Measurements from ENCODE around the gene B9D1.

The B9D1 gene

DNA sequence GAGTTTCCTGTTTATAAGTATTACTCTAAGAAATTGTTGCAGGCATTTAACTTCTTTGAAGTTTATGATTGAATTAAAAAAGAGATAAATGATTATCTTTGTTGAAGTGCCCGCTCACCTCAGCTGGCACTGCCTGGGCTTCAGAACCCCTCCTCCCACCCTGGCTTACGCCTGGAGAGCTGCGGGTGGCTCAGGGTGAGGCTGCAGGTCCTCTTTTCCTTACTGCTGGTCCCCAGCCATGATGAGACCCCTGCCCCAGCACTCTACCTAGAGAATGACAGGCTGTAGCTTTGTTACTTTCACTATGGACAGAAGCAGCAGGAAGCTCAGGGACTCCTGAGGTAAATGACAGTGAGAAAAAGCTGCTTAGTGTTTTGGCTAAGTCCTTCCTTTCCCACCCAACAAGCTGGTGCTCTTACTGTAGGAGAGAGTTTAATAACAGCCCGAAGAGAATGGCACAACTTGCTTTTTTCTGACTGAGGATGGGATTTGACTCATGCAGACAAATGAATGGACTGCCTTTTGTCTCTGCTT lies 63.2 kb downstream of the B9D1 start:
- H3K27ac ChIP-seq: no peak overlapping the region
- H2AFZ ChIP-seq (ENCODE audit: low read depth): no peak overlapping the region
- TF ChIP-seq, protein P1, sequence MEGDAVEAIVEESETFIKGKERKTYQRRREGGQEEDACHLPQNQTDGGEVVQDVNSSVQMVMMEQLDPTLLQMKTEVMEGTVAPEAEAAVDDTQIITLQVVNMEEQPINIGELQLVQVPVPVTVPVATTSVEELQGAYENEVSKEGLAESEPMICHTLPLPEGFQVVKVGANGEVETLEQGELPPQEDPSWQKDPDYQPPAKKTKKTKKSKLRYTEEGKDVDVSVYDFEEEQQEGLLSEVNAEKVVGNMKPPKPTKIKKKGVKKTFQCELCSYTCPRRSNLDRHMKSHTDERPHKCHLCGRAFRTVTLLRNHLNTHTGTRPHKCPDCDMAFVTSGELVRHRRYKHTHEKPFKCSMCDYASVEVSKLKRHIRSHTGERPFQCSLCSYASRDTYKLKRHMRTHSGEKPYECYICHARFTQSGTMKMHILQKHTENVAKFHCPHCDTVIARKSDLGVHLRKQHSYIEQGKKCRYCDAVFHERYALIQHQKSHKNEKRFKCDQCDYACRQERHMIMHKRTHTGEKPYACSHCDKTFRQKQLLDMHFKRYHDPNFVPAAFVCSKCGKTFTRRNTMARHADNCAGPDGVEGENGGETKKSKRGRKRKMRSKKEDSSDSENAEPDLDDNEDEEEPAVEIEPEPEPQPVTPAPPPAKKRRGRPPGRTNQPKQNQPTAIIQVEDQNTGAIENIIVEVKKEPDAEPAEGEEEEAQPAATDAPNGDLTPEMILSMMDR (conservative IDR thresholded peaks at IDR 0.05; ENCODE audit: low read depth, low read length): no peak
- H3K4me3 ChIP-seq (IDR thresholded peaks at IDR 0.05; ENCODE audit: insufficient read depth, low read depth, low read length): no peak overlapping the region
- no peak overlapping the region for H3K4me2 ChIP-seq
- no peak overlapping the region for H3K9ac ChIP-seq
- no peaks in the 10 kb centered on the region for H3K36me3 ChIP-seq (ENCODE audit: insufficient read depth)
- no peaks in the 10 kb centered on the region for H3K27me3 ChIP-seq (ENCODE audit: insufficient read depth, low read depth)
- H4K20me1 ChIP-seq (ENCODE audit: insufficient read depth): no peaks in the 10 kb centered on the region
- H3K79me2 ChIP-seq (ENCODE audit: insufficient read depth, low read depth): no peaks in the 10 kb centered on the region
- H3K4me1 ChIP-seq (ENCODE audit: low read depth, poor library complexity, severe bottlenecking): peaks cover 23% of the 10 kb centered on the region

DNA sequence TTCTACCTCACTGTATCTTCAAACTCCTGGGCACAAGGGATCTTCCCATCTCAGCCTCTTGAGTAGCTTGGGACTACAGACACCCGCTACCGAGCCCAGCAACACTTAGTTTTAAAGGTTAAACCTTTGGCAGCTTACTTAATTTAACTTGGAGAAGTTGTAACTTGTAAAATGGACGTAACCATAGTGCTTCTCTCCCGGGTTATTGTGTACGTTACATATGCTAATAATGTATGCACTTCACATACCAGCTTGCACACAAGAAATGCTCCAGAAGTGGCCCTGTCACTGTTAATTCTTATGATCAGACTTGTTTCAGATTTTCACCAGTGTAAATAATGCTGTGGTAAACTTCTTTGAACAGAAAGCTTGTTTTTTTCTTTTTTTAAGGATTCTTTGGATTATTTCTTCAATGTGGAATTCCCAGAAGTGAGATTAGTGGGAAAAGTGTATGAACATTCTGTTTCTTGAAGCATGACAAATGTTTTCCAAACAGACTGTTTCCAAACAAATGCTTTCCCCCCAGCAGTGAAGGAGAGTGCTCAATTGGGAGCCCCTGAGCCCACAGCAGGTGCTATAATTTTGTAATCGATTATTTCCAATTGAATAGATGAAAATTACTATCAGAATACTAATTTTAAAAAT lies 63.8 kb downstream of the B9D1 start:
- TF ChIP-seq, protein P1 (conservative IDR thresholded peaks at IDR 0.05; ENCODE audit: low read depth, low read length): no peak
- no peak overlapping the region for H3K4me3 ChIP-seq (IDR thresholded peaks at IDR 0.05; ENCODE audit: insufficient read depth, low read depth, low read length)
- H3K4me1 ChIP-seq (ENCODE audit: low read depth, poor library complexity, severe bottlenecking): peaks cover 17% of the 10 kb centered on the region
- no peaks in the 10 kb centered on the region for H4K20me1 ChIP-seq (ENCODE audit: insufficient read depth)
- H3K27ac ChIP-seq: no peak overlapping the region
- no peaks in the 10 kb centered on the region for H3K79me2 ChIP-seq (ENCODE audit: insufficient read depth, low read depth)
- H3K36me3 ChIP-seq (ENCODE audit: insufficient read depth): no peaks in the 10 kb centered on the region
- no peak overlapping the region for H3K9ac ChIP-seq
- H3K4me2 ChIP-seq: no peak overlapping the region
- no peak overlapping the region for H2AFZ ChIP-seq (ENCODE audit: low read depth)
- no peaks in the 10 kb centered on the region for H3K27me3 ChIP-seq (ENCODE audit: insufficient read depth, low read depth)

- H3K4me2 ChIP-seq: no peak overlapping the region
- no peaks in the 10 kb centered on the region for H4K20me1 ChIP-seq (ENCODE audit: insufficient read depth)
- H3K4me1 ChIP-seq (ENCODE audit: low read depth, poor library complexity, severe bottlenecking): peaks cover 6% of the 10 kb centered on the region
- H3K79me2 ChIP-seq (ENCODE audit: insufficient read depth, low read depth): no peaks in the 10 kb centered on the region
- no peaks in the 10 kb centered on the region for H3K36me3 ChIP-seq (ENCODE audit: insufficient read depth)
- no peak overlapping the region for H3K9ac ChIP-seq
- H3K27ac ChIP-seq: no peak overlapping the region
- TF ChIP-seq, protein P1 (conservative IDR thresholded peaks at IDR 0.05; ENCODE audit: low read depth, low read length): no peak
- H2AFZ ChIP-seq (ENCODE audit: low read depth): no peak overlapping the region
- no peak overlapping the region for H3K4me3 ChIP-seq (IDR thresholded peaks at IDR 0.05; ENCODE audit: insufficient read depth, low read depth, low read length)
- no peaks in the 10 kb centered on the region for H3K27me3 ChIP-seq (ENCODE audit: insufficient read depth, low read depth)
These were observed 65.4 kb downstream of the B9D1 start for GRCh38 chr17:19296786-19297778.

DNA sequence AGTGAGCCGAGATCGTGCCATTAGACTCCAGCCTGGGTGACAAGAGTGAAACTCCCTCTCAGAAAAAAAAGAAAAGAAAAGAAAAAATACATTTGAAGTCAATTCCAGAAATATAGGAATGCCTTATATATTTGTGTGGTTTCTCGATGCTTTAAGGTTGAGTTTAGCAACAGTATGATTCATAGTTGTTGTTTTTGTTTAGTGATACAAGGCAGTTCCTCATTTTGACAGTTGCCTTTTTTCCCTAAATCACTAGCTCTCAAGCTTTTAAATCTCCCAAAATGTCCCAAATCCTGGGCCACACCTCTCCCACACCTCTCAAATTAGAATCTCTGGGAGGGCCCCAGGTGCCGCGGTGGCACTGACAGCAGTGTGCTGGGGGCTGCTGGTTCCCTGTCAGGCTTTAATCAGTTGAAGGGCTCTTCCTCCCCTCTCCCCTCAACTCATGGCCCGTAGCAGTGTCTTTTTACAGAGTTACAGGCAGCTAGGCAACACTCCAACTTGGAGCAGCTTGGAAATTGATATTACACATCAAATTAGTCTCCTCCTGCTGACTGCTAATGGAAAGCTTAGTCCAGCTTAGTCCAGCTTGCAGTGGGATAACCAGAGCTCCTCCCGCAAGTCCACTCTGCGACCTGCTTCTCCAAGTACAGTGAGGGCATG lies 66.9 kb downstream of the B9D1 start:
- no peak overlapping the region for H3K4me2 ChIP-seq
- no peaks in the 10 kb centered on the region for H3K36me3 ChIP-seq (ENCODE audit: insufficient read depth)
- H3K27ac ChIP-seq: no peak overlapping the region
- H4K20me1 ChIP-seq (ENCODE audit: insufficient read depth): no peaks in the 10 kb centered on the region
- TF ChIP-seq, protein P1 (conservative IDR thresholded peaks at IDR 0.05; ENCODE audit: low read depth, low read length): no peak
- no peaks in the 10 kb centered on the region for H3K79me2 ChIP-seq (ENCODE audit: insufficient read depth, low read depth)
- no peaks in the 10 kb centered on the region for H3K27me3 ChIP-seq (ENCODE audit: insufficient read depth, low read depth)
- H2AFZ ChIP-seq (ENCODE audit: low read depth): no peak overlapping the region
- H3K9ac ChIP-seq: no peak overlapping the region
- H3K4me3 ChIP-seq (IDR thresholded peaks at IDR 0.05; ENCODE audit: insufficient read depth, low read depth, low read length): no peak overlapping the region
- no peaks in the 10 kb centered on the region for H3K4me1 ChIP-seq (ENCODE audit: low read depth, poor library complexity, severe bottlenecking)

Data from KMS-11 (cell line).